Measurements from ENCODE around the gene SND1.
A peak's percentile ranks its signal among the peaks of the same experiment; 100 is the strongest.

SND1 gene

GRCh38 chr7:127769137-127769536 is 117.1 kb downstream of the SND1 start:
- H3K27ac Mint-ChIP-seq = no peak overlapping the region

GRCh38 chr7:127769696-127770400 is 117.9 kb downstream of the SND1 start:
- Mint-ChIP-seq H3K4me3 (no peak overlapping the region), H3K27ac (no peak overlapping the region), H3K36me3 (ENCODE audit: low read depth) (peaks cover 72% of the 10 kb centered on the region), H3K9me3 (peaks cover 2% of the 10 kb centered on the region), H3K4me1 (ENCODE audit: low read depth) (peaks cover 59% of the 10 kb centered on the region), H3K27me3 (no peaks in the 10 kb centered on the region)
- DNase-seq = no peak

More at GRCh38 chr7:127769137-127769536, 117.1 kb downstream of the SND1 start:
- Mint-ChIP-seq H3K27me3 (no peaks in the 10 kb centered on the region), H3K4me1 (ENCODE audit: low read depth) (peaks cover 58% of the 10 kb centered on the region), H3K4me3 (no peak overlapping the region), H3K36me3 (ENCODE audit: low read depth) (peaks cover 75% of the 10 kb centered on the region), H3K9me3 (peaks cover 2% of the 10 kb centered on the region)
- no peak for DNase-seq

DNA sequence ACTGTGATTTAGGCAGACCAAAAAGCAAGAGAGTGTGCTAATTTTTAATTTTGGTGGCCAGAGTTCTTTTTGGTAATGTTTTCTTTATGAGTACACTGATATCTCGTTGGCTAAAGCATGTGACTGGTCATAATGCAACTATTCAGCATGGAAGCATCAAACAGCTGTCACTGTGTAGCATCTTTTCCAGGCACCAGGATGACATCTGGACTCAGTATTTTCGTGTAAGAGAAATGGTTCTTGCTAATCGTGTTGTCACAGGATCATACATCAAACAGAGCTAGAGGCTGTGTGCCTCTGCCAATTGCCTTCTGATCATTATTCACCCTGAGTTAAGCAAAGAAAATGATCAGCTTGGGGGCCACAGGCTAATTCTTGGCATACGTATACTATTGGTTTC is 118.9 kb downstream of the SND1 start:
- DNase-seq = no peak
- no peak overlapping the region for H3K27ac Mint-ChIP-seq

DNA sequence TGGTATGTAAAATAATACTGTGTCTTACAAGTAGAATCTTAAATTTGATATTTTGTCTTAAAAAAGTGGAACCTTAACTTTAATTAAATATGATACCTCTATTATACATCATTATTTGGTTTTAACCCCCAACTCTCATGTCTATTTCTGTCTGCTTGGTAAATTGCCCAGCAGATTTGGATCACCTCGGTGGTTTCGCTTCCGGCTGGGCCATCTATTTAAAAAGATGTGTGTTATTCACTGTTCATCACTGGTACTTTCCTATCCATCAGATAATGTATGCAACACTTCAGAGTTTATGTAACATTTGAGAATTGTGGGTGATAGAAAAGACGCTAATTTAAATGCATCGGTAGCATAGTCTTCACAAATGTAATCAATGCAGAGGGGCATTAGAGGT is 119.7 kb downstream of the SND1 start:
- DNase-seq = no peak
- H3K4me1 Mint-ChIP-seq (ENCODE audit: low read depth) = peaks cover 53% of the 10 kb centered on the region
- H3K4me3 Mint-ChIP-seq = no peak overlapping the region
- no peaks in the 10 kb centered on the region for H3K9me3 Mint-ChIP-seq
- H3K27me3 Mint-ChIP-seq = no peaks in the 10 kb centered on the region
- H3K27ac Mint-ChIP-seq = no peak overlapping the region
- H3K36me3 Mint-ChIP-seq (ENCODE audit: low read depth) = peaks cover 66% of the 10 kb centered on the region

More for the DNA sequence above, 118.9 kb downstream of the SND1 start:
- Mint-ChIP-seq H3K9me3 (no peaks in the 10 kb centered on the region), H3K27me3 (no peaks in the 10 kb centered on the region), H3K4me3 (no peak overlapping the region), H3K36me3 (ENCODE audit: low read depth) (peaks cover 70% of the 10 kb centered on the region), H3K4me1 (ENCODE audit: low read depth) (peaks cover 56% of the 10 kb centered on the region)

- no peaks in the 10 kb centered on the region for H3K27me3 Mint-ChIP-seq
- no peak overlapping the region for H3K4me3 Mint-ChIP-seq
- H3K4me1 Mint-ChIP-seq (ENCODE audit: low read depth) = peaks cover 48% of the 10 kb centered on the region
- H3K9me3 Mint-ChIP-seq = no peaks in the 10 kb centered on the region
- DNase-seq = no peak
- peaks cover 57% of the 10 kb centered on the region for H3K36me3 Mint-ChIP-seq (ENCODE audit: low read depth)
- H3K27ac Mint-ChIP-seq = no peak overlapping the region
Observed at GRCh38 chr7:127776776-127777386, 124.9 kb downstream of the SND1 start.

DNA sequence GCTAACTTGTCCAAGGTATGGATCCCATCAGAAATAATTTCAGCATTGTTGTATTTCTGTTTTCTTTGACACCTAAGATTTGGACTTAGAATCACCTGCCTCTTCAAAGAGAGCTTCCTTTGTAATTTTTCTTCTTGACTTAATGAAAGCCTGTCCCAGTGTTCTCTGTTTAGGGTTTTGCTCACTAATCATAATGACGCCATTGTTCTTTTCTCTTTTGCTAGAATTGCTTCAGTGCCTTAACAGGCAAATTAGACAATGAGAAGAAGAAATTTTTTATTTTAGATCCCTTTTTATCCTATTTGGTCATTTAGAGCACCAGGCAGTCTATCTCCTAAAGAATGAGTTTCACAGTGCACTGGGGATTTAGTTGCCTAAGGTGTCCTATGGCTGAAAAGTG is 128.5 kb downstream of the SND1 start:
- Mint-ChIP-seq H3K4me3 (no peak overlapping the region), H3K4me1 (ENCODE audit: low read depth) (peaks cover 48% of the 10 kb centered on the region), H3K9me3 (no peaks in the 10 kb centered on the region), H3K27ac (no peak overlapping the region), H3K36me3 (ENCODE audit: low read depth) (peaks cover 56% of the 10 kb centered on the region), H3K27me3 (no peaks in the 10 kb centered on the region)
- DNase-seq = no peak

GRCh38 chr7:127781081-127781480 is 129.1 kb downstream of the SND1 start:
- H3K9me3 Mint-ChIP-seq = no peaks in the 10 kb centered on the region
- H3K4me1 Mint-ChIP-seq (ENCODE audit: low read depth) = peaks cover 54% of the 10 kb centered on the region
- no peak for DNase-seq

GRCh38 chr7:127782075-127782474 is 130.1 kb downstream of the SND1 start:
- H3K36me3 Mint-ChIP-seq (ENCODE audit: low read depth) = peaks cover 58% of the 10 kb centered on the region
- H3K9me3 Mint-ChIP-seq = no peaks in the 10 kb centered on the region
- H3K4me1 Mint-ChIP-seq (ENCODE audit: low read depth) = peaks cover 58% of the 10 kb centered on the region
- no peak overlapping the region for H3K27ac Mint-ChIP-seq
- no peak for DNase-seq
- no peak overlapping the region for H3K4me3 Mint-ChIP-seq
- H3K27me3 Mint-ChIP-seq = no peaks in the 10 kb centered on the region

More at GRCh38 chr7:127781081-127781480, 129.1 kb downstream of the SND1 start:
- H3K4me3 Mint-ChIP-seq = no peak overlapping the region
- no peaks in the 10 kb centered on the region for H3K27me3 Mint-ChIP-seq
- peaks cover 56% of the 10 kb centered on the region for H3K36me3 Mint-ChIP-seq (ENCODE audit: low read depth)
- no peak overlapping the region for H3K27ac Mint-ChIP-seq

- Mint-ChIP-seq H3K4me1 (ENCODE audit: low read depth) (peaks cover 51% of the 10 kb centered on the region), H3K27me3 (no peaks in the 10 kb centered on the region), H3K4me3 (no peak overlapping the region), H3K27ac (no peak overlapping the region), H3K36me3 (ENCODE audit: low read depth) (peaks cover 54% of the 10 kb centered on the region), H3K9me3 (no peaks in the 10 kb centered on the region)
- no peak for DNase-seq
Observed at GRCh38 chr7:127782654-127783559, 130.9 kb downstream of the SND1 start.

GRCh38 chr7:127786184-127786583 is 134.2 kb downstream of the SND1 start:
- DNase-seq = no peak
- Mint-ChIP-seq H3K36me3 (ENCODE audit: low read depth) (peaks cover 60% of the 10 kb centered on the region), H3K4me3 (no peak overlapping the region), H3K27ac (no peak overlapping the region), H3K4me1 (ENCODE audit: low read depth) (peaks cover 36% of the 10 kb centered on the region), H3K9me3 (no peaks in the 10 kb centered on the region), H3K27me3 (no peaks in the 10 kb centered on the region)

- no peak overlapping the region for H3K27ac Mint-ChIP-seq
- H3K4me3 Mint-ChIP-seq = no peak overlapping the region
- DNase-seq = no peak
- H3K36me3 Mint-ChIP-seq (ENCODE audit: low read depth) = peaks cover 69% of the 10 kb centered on the region
- H3K4me1 Mint-ChIP-seq (ENCODE audit: low read depth) = peaks cover 42% of the 10 kb centered on the region
- H3K27me3 Mint-ChIP-seq = no peaks in the 10 kb centered on the region
- H3K9me3 Mint-ChIP-seq = no peaks in the 10 kb centered on the region
Observed at GRCh38 chr7:127789031-127789430, 137.0 kb downstream of the SND1 start.

- no peak for DNase-seq
- peaks cover 36% of the 10 kb centered on the region for H3K4me1 Mint-ChIP-seq (ENCODE audit: low read depth)
- H3K27me3 Mint-ChIP-seq = no peaks in the 10 kb centered on the region
- H3K9me3 Mint-ChIP-seq = no peaks in the 10 kb centered on the region
- no peak overlapping the region for H3K4me3 Mint-ChIP-seq
- no peak overlapping the region for H3K27ac Mint-ChIP-seq
- H3K36me3 Mint-ChIP-seq (ENCODE audit: low read depth) = peaks cover 64% of the 10 kb centered on the region
Observed at GRCh38 chr7:127791446-127792189, 139.6 kb downstream of the SND1 start.

GRCh38 chr7:127792528-127793342 is 140.7 kb downstream of the SND1 start:
- no peak overlapping the region for H3K4me3 Mint-ChIP-seq
- peak; percentile 46 for DNase-seq
- H3K36me3 Mint-ChIP-seq (ENCODE audit: low read depth) = peaks cover 70% of the 10 kb centered on the region
- H3K9me3 Mint-ChIP-seq = no peaks in the 10 kb centered on the region
- H3K27me3 Mint-ChIP-seq = no peaks in the 10 kb centered on the region
- peaks cover 35% of the 10 kb centered on the region for H3K4me1 Mint-ChIP-seq (ENCODE audit: low read depth)
- H3K27ac Mint-ChIP-seq = no peak overlapping the region
